ENCODE measurements around the gene SLC10A1. TPM values are rescaled to one million over a fixed set of nuclear protein-coding genes. Genes with fewer than 3 reads are reported as not detected.
"Not testable (repeated sequence)": the region's sequence is repeated elsewhere in the genome, so short reads cannot be mapped to it uniquely, and the experiment has no call there.

SLC10A1 gene
- not detected for total RNA-seq
- long read RNA-seq, partial matches to known transcripts = 0 of 2 reads
- long read RNA-seq, other reads (novel, unspliced or antisense) = 2 of 2 reads

DNA sequence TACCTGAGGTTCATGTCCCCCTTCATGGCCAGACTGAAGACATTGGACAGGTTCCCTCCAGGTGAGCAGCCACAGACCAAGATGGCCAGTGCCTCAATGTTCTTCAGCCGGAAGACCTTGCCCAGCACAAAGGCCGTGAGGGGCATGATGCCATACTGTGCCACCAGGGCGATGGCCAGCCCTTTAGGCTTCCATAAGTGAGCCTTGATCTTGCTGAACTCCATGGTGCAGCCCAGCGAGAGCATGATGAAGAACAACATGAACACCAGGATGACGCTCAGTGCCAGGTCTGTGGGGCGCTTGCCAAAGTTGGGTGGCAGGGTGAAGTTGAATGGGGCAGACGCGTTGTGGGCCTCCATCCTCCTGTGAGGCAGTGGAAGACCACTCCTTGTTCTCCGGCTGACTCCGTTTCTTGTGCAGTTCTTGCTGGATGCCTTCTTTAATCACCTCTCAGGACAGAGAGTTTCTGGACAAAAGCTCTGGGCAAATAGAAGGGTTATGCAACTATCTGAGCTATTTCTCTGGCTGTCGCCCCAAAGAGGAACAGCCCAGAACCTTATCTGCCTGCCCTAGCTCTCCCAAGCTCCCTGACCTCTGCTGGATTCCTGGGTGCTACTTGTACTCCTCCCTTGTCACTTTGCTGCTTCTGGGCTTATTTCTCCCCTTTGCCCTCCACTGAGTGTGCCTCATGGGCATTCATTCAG is at the start of gene SLC10A1:
TSS of gene SLC10A1 (minus strand) at position 445 of the 704 bp plus-strand sequence. CDS start at position 359, 86 bp downstream.
- no peak for DNase-seq (ENCODE audit: low spot score)

DNA sequence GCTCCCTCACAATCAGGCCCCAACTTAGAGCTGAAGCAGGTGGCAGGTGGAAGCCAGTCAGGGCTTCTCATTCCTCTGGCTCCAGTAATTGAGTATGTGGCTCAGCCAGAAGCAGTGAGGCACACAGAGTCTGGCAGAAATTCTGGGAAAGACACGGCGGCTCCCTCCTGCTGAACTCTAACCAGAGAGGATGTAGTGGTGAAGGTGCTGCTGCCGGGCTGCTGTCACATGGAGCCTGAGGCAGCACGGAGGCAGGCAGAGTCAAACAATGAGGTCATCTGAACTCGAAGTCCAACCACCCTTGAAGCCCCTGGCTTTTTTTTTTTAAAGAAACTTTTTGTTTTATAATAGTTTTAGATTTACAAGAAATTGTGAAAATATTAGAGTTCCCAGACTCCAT is 48.7 kb upstream of the SLC10A1 start:
- DNase-seq (ENCODE audit: low spot score) = no peak

DNA sequence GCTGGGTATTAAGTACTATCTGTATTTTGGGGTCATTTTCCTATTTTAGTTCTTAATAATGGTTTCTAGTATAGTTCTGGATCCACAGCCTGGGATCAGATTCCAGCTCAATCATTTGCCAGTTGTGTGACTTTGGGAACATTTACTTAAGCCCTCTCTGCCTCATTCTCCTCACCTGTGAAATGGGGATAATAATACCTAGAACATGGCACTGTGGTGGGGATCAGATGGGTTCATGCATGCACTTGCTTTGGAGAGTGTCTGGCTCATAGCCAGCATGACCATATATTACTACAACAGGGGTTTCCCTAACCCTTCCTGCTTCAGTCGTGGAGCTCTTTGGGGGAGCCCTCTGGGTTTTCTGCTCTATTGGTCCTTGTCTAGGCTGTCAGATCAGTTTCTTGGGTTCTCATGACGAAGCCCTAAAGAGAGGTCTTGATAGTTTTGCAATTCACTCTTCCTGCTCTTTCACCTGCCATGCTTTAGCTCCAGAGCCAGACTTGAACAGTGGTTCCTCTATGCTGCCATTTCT is 48.1 kb upstream of the SLC10A1 start:
- DNase-seq (ENCODE audit: low spot score) = no peak

DNA sequence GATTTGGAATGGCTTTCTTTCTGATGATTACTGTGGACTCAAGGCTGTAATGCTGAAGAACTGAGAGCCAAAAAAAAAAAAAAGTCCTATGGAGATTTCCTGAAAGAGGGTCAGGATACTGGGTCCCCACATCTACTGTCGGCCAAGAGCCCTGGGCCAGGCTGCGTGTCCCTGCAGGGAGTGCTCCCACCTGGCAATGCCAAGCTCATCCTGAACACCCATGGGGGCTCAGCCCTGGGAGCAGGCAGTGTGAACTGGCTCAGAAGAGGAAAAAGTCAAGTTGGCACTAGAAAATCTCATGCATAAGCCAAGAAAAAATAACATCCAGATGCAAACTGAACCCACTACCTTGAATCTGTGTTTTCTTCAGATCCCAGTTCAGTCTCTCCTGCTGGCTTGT is 47.1 kb upstream of the SLC10A1 start:
- DNase-seq (ENCODE audit: low spot score) = no peak

DNA sequence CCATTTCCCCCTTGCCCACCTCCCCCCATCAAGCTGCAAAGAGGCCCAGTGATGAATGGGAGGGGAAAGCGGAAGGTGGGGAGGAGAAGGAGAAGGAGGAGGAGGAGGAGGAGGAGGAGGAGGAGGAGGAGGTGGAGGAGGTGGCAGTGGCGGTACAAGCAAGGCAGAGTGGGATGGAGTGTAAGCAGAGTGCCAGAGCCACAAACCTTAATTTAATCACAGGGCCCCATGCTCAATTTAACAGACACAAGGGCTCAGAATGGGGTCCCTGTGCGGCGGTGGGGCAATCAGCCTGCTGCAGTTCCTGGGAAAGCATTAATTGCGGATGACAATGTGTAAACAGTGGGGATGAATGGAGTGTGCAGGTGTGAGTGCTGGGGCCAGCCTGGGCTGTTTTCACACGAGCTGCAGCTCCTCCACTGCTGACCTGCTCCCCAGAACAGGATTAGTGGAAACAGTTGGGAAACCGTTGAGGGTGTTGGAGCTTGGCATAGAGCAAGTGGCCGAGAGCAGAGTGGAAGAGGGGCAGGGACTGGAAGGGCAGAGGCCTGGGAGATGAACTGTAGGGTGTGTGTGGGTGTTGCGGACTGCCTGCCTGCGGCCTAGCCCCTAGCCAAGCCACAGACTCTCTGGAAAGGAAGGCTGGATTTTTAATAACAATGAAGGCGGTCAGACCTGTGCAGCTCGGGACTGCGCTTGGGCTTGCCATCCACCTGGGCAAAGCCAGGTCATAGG is 45.8 kb upstream of the SLC10A1 start:
- no peak for DNase-seq (ENCODE audit: low spot score)

DNA sequence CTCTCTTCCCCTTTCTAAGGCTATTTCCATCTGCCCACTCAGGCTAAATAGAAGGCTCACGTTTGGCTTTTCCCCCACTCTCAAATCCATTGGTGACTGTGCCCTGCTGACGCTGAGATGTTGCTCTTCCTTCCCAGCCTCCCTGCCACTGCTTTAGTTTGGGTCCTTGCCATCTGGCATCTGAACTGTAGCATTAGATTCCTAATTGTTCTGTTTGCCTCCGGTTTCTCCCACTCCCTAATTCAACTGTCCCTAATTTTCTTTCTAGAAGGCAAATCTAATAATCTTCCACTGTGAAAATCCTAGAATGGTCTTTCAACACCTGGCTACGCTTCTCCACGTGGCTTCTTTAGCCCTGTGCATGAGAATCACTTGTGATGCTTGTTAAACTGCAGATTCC is 44.6 kb upstream of the SLC10A1 start:
- DNase-seq (ENCODE audit: low spot score) = no peak

DNA sequence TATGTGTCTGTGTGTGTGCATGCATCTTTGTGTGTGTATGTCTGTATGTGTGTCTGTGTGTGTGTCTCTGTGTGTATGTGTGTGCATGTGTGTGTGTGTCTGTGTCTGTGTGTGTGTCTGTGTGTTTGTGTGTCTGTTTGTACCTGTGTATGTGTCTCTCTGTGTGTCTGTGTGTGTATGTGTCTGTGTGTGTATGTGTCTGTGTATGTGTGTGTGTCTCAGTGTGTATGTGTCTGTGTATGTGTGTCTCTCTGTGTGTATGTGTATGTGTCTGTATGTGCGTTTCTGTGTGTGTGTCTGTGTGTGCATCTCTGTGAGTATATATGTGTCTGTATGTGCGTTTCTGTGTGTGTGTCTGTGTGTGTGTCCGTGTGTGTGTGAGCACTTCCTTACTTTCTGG is 42.6 kb upstream of the SLC10A1 start:
- no peak for DNase-seq (ENCODE audit: low spot score)

DNA sequence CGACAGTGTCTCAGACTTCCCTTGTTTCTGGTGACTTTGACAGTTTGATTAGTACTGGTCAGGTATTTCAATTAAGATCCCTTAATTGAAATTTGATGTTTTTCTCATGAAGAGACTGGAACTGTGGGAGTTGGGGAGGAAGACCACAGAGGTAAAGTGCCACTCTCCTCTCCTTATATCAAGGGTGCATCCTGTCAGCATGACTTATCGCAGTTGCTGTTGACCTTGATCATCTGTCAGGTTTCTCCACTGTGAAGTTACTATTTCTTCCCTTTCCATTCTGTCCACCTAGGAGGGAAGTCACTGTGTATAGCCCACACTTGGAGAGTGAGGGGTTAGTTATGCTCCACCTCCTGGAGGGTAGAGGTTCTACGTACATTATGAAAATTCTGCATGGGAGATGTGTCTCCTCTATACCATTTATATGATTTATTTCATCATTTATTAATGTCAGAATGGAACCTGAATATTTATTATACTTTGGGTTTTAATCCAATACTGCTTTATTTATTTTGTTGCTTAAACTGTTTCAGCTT is 41.9 kb upstream of the SLC10A1 start:
- DNase-seq (ENCODE audit: low spot score) = no peak

DNA sequence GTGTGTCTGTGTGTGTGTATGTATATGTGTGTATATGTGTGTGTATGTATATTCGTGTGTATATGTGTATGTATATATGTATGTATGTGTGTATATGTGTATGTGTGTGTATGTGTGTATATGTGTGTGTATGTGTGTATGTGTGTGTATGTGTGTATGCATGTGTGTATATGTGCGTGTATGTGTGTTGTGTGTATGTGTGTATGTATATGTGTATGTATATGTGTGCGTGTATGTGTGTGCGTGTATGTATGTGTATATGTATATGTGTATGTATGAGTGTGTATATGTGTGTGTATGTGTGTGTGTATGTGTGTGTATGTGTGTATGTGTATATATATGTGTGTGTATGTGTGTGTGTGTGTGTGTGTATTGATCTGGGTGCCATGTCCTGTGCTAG is 31.8 kb upstream of the SLC10A1 start:
- DNase-seq (ENCODE audit: low spot score) = no peak

DNA sequence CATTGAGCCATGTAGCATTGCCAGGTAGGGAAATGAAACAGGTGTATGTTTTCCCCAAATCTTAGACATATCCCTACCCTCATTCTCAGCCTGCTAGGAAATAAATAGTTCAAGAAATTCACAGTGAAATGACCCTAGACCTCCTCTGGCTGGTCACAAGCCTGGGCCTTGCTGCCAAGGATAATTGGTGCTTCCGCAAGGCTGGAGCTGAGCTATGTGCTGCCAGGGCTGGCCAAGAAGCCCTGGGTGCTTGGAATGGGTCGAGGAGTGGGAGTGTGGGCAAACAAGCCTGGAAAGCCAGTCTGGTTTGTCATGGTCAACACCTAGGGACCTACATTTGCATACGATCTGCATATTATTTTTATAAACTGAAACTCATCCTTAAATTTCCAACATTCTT is 31.3 kb upstream of the SLC10A1 start:
- no peak for DNase-seq (ENCODE audit: low spot score)

DNA sequence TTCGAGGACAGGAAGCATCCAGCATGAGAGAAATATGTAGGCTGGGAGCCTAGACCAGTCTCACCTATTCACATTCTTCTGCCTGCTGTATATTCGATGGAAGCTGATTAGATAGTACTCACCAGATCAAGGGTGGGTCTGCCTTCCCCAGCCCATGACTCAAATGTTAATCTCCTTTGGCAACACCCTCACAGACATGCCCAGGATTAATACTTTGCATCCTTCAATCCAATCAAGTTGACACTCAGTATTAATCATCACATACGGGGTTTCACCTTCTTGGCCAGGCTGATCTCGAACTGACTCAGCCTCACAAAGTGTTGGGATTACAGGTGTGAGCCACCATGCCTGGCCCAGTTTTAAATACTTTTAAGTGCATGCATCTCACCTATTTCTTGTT is 30.5 kb upstream of the SLC10A1 start:
- DNase-seq (ENCODE audit: low spot score) = no peak

DNA sequence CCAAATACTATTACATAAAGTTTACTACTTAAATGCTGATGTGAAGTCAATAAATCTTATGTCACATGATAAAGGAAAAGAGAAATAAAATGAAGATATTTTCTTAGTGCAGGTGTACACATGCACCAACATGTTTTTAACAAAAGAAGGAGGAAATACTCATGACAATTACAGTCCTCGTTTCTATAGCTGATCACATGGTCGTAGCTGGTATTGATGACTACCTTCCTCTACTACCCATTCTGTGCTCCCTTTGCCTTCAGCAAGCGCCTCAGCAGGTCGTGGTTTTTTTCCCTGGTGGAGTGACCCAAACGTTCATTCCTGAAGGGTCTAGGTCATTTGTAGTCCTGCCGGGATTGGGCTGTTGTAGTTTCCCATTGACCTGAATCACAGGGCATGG is 25.4 kb upstream of the SLC10A1 start:
- DNase-seq (ENCODE audit: low spot score) = no peak

DNA sequence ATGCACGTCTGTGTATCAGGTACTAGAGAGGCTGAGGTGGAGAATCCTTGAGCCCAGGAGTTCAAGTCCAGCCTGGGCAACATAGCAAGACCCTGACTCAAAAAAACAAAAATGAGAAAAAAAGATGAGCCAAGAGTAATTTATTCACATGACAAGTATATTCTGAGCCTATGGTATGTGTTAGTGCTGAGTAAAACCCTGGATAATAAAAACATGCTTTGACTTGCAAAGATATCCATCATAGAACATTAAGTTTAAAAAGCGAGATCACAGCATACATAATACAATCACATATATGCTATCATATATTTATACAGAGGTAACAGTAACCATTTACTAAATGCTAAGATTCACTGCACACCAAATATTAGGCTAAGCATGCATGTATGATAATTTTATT is 23.9 kb upstream of the SLC10A1 start:
- DNase-seq (ENCODE audit: low spot score) = no peak

DNA sequence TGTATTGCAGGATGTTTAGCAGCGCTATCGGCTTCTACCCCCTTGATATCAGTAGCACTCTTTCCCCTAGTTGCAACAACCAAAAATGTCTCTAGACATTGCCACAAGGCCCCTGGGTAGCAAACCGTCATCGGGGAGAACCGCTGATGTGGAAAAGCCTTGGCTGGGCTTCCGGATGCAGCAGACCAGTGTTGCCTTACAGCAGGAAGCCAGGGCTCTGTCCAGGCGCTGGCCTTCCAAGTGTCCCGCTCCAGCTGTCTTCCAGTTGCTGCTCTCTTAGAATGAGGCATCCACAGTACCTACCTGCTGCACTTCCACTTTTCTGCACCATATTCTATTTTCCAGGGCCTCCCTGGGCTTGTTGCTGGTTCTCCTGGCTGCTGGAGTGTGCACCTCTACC is 22.6 kb upstream of the SLC10A1 start:
- DNase-seq (ENCODE audit: low spot score) = no peak

DNA sequence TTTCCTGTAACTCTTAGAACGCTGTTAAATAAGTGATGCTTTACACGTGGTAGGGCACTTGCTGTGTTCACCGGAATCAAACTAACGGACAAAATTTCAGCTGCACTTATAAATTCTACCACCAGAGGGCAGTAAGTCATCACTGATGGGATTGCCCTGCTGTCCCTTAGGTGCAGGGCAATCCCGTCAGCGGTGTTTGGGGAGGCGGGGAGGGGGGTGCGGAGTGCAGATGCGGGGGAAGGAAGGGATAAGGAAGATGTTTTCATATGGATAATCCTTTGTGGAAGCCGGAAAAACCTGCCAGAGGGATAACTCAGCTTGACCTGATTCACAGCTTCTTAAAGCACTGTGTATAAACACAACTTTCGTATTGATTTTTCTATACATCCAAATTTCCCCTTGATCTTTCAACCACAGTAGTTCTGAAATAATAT is 21.7 kb upstream of the SLC10A1 start:
- DNase-seq (ENCODE audit: low spot score) = no peak

DNA sequence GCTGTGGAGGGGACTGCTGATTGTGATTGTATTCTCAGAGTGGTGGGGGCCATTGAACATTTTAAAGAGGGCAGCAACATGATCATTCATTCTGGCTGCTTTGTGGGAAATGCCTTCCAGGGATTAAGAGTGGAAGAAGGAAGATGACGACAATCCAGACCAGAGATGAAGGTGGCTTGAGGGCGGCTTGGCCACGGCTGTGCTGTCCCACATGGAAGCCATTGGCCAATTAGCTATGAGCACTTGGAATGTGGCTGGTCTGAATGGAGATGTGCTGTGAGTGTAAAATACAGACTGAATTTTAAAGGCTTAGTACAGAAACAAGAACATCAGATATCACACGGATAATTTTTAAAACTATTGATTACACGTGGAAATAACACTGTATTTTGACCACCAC is 19.2 kb upstream of the SLC10A1 start:
- DNase-seq (ENCODE audit: low spot score) = no peak

DNA sequence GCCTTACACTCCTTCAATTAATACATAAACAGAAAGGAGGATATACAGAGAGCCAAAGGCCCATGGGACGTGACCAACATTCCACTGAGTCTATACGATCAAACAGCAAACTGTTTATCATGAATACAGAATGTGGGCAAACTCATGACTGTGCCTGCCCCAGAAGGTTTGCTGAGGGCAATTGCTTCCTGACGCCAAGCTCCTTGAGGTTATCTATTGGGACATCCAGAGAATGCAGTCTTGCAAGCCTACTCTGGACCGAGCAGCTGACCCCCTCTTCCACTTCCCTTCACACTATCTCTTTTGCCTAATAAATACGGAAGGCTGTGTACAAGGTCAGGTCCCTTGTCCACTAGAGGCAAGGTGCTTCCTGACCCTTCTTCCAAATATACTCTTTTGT is 18.5 kb upstream of the SLC10A1 start:
- DNase-seq (ENCODE audit: low spot score) = no peak

DNA sequence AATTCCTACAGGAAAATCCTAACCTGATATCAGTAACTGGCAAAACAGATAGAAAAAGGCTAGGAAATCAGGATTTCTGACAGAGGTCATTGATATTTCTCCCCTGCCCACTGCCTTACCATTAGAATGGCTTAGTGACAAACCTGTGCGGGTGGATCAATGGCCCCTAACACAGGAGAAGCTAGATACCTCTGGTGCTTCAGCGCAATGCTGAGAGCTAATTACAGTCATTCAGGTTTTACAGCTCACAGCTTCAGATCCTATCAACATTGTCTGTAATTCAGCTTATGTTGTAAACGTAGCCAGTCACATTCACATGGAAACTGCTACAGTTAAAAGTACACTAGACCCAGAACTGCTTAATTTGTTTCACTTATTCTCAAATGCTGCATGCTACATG is 17.4 kb upstream of the SLC10A1 start:
- no peak for DNase-seq (ENCODE audit: low spot score)

DNA sequence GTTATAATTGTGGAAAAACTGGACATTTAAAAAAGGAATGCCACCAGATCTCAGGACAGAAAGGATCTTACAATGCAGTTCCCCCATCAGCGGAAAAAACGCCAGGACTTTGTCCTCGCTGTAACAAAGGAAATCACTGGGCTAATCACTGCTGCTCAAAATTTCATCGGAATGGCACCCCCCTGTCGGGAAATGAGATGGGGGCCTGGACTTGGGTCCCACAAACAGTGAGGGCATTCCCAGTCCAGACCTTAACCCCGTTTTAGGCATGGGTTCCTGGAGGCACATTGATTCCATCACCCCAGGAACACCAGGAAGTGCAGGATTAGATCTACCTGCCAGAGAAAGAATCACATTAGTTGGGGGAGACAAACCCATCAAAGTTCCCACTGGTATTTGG is 16.3 kb upstream of the SLC10A1 start:
- DNase-seq (ENCODE audit: low spot score) = not testable (repeated sequence)

DNA sequence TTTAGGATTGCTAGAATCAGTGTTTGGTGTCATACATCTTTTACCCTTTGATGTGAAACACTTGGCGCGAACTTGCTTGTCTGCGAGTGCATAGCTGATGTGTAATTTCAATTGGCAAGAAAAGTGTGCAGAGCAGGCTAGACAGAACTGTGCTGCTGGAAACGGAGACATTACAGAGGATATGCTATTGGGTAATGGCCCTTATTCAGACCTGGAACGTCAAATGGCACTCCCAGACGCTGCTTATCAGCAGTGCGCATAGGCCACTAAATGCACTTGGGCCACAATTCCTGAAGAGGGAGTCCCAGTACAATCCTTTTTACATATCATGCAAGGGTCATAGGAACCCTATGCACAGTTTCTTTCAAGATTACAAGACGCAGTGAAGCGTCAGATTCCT is 15.7 kb upstream of the SLC10A1 start:
- DNase-seq (ENCODE audit: low spot score) = no peak

DNA sequence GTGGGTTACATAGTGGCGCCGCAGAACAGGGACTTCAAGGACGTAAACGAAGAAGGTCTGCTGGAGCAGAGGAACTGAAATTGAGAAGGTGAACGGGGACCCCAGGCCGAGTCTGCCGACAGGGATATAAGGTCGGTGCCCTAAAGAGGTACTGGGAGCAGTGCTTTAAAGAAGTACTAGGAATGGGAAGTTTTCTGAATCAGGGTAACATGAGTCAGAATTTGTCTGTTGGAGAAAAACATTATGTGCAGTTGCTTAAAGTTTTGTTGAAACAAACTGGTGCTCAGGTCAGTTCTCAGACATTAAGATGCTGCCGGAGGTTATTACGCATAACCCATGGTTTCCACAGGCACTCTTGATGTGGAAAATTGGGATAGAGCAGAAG is 14.8 kb upstream of the SLC10A1 start:
- no peak for DNase-seq (ENCODE audit: low spot score)

DNA sequence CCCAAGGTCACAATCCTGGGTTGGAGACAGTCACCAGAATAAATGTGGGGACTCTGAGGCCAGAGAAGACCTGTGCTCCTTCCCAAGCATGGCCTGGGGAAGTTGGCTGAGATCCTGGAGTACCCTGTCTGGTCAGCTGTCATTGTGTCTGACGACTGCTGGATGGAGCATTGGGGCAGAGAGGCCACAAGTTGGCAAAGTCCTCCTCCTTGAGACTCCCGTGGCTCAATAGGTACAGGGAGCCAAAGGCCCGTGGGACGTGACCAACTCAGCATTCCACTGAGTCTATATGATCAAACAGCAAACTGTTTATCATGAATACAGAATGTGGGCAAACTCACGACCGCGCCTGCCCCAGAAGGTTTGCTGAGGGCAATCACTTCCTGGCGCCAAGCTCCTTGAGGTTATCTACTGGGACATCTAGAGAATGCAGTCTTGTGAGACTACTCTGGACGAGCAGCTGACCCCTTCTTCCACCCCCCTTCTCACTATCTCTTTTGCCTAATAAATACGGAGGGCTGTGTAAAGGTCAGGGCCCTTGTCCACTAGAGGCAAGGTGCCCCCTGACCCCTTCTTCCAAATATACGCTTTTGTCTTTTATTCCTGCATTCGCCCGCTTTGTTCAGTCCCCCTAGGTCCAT is 14.3 kb upstream of the SLC10A1 start:
- DNase-seq (ENCODE audit: low spot score) = no peak
